B cell (primary cell): Measurements from ENCODE around the gene CHD6. TPM values are rescaled to one million over a fixed set of nuclear protein-coding genes. Genes with fewer than 3 reads are reported as not detected.

Experiments
- ATAC-seq: fragments of 200-7000 bp; cut with Tn5 transposase; one replicate; pipeline ENCODE4 v1.10.0; 2021; ENCODE audit warnings: low read depth, mild to moderate bottlenecking, moderate number of reproducible peaks, moderate library complexity
- CTCF ChIA-PET: fragments of 350-600 bp; sonication (Branson Sonifier 250); formaldehyde crosslinking; loops from one replicate; lab custom pipeline; 2021; ENCODE audit warnings: antibody characterized with exemption, inconsistent platforms; lab: Charles Lee
- POLR2A ChIA-PET: fragments of 350-600 bp; sonication (Branson Sonifier 250); formaldehyde crosslinking; loops from one replicate; lab custom pipeline; 2021; ENCODE audit warnings: antibody characterized with exemption; lab: Charles Lee
- DNase-seq: peaks from one replicate; pipeline ENCODE4 v3.0.0; 2013
- H2AFZ ChIP-seq: 2 replicates; pipeline ENCODE4 v1.6.1; 2012; ENCODE audit warnings: mild to moderate bottlenecking, low read depth, low read length; ENCODE audit not compliant: insufficient read depth, poor library complexity, severe bottlenecking
- H3K27ac ChIP-seq, 2 donors: 1 replicate in 1 of 2; 2 replicates in 1 of 2; pipeline ENCODE4 v1.5.1; 2012 to 2013; ENCODE audit warnings: low read length in 2 of 2, mild to moderate bottlenecking in 2 of 2, moderate library complexity in 1 of 2
- H3K27me3 ChIP-seq, 4 experiments: fragments of 200-600 bp in 1 of 4; sonication (generic) in 1 of 4; replicated peaks in 1 of 4; 1 replicate in 2 of 4; 2 replicates in 2 of 4; pipeline versions ENCODE4 v1.6.1 to v1.7.0; 2013 to 2016; ENCODE audit warnings: low read length in 3 of 4, mild to moderate bottlenecking in 2 of 4, mixed read lengths in 1 of 4, moderate library complexity in 1 of 4; ENCODE audit not compliant: insufficient read depth in 4 of 4, control insufficient read depth in 3 of 4; ENCODE audit errors: control extremely low read depth in 1 of 4
- H3K36me3 ChIP-seq, 2 experiments: replicated peaks in 1 of 2; 1 replicate in 1 of 2; 2 replicates in 1 of 2; pipeline versions ENCODE4 v1.6.1 to v1.7.1; 2013; ENCODE audit warnings: low read length in 1 of 2; ENCODE audit not compliant: insufficient read depth in 2 of 2, control insufficient read depth in 1 of 2; ENCODE audit errors: control extremely low read depth in 1 of 2, extremely low read depth in 1 of 2
- H3K4me1 ChIP-seq, 2 donors: fragments of 200-600 bp in 1 of 2; sonication (generic) in 1 of 2; 1 replicate in 1 of 2; 2 replicates in 1 of 2; pipeline versions ENCODE4 v1.5.1 to v1.6.1; 2013 to 2017; ENCODE audit warnings: low read length in 2 of 2; ENCODE audit not compliant: control insufficient read depth in 2 of 2, insufficient read depth in 2 of 2
- H3K4me2 ChIP-seq: replicated peaks from 2 replicates; pipeline ENCODE3; 2012; ENCODE audit warnings: mild to moderate bottlenecking, low read depth, low read length; ENCODE audit not compliant: poor library complexity, severe bottlenecking
- H3K4me3 ChIP-seq, 5 experiments: fragments of 200-600 bp in 1 of 5; sonication (generic) in 1 of 5; 1 replicate in 3 of 5; 2 replicates in 2 of 5; pipeline versions ENCODE4 v1.5.1 to v1.7.0; 2011 to 2016; ENCODE audit warnings: low read length in 4 of 5, mild to moderate bottlenecking in 4 of 5, low read depth in 2 of 5, control low read depth in 1 of 5, moderate library complexity in 1 of 5; ENCODE audit not compliant: insufficient read depth in 1 of 5; ENCODE audit errors: control extremely low read depth in 1 of 5, extremely low read depth in 1 of 5
- H3K79me2 ChIP-seq: fragments of 200-600 bp; sonication (generic); one replicate; pipeline ENCODE4 v1.6.0; 2016; ENCODE audit warnings: low read length; ENCODE audit not compliant: control insufficient read depth, insufficient read depth
- H3K9ac ChIP-seq: fragments of 200-600 bp; sonication (generic); 2 replicates; pipeline ENCODE4 v1.6.1; 2017; ENCODE audit warnings: mild to moderate bottlenecking, low read length, moderate library complexity
- H3K9me3 ChIP-seq, 3 donors: one replicate each; pipeline versions ENCODE4 v1.6.1 to v1.7.1; 2013; ENCODE audit warnings: low read length in 2 of 3; ENCODE audit not compliant: control insufficient read depth in 2 of 3, insufficient read depth in 1 of 3; ENCODE audit errors: control extremely low read depth in 1 of 3
- H4K20me1 ChIP-seq: 2 replicates; pipeline ENCODE4 v1.6.0; 2012; ENCODE audit warnings: mild to moderate bottlenecking, low read length; ENCODE audit not compliant: insufficient read depth, control insufficient read depth, poor library complexity, severe bottlenecking
- H3K27ac Mint-ChIP-seq: one replicate; pipeline ENCODE4 v1.8.0; 2021; ENCODE audit warnings: mixed read lengths
- H3K27me3 Mint-ChIP-seq: one replicate; pipeline ENCODE4 v1.8.0; 2021; ENCODE audit warnings: mixed read lengths
- H3K4me1 Mint-ChIP-seq: one replicate; pipeline ENCODE4 v1.8.0; 2021; ENCODE audit warnings: mixed read lengths
- H3K4me3 Mint-ChIP-seq: one replicate; pipeline ENCODE4 v1.8.0; 2021; ENCODE audit warnings: mixed read lengths
- H3K9me3 Mint-ChIP-seq: one replicate; pipeline ENCODE4 v1.8.0; 2022; ENCODE audit warnings: mixed read lengths; ENCODE audit not compliant: insufficient read depth
- EZH2 ChIP-seq: IDR thresholded peaks from 2 replicates; pipeline ENCODE4 v1.6.1; 2012; ENCODE audit warnings: borderline replicate concordance, low read depth, mild to moderate bottlenecking, moderate library complexity, low read length; ENCODE audit not compliant: insufficient read depth, poor library complexity, severe bottlenecking
- WGBS: methylation state at CpG from one replicate; pipeline ENCODE4 v1.1.5; 2013; ENCODE audit warnings: missing lambda C conversion rate; ENCODE audit not compliant: insufficient coverage; 5-methylcytosine and 5-hydroxymethylcytosine counted together
- intact Hi-C: fragments of 100-400 bp; cut with micrococcal nuclease; formaldehyde crosslinking; loops from one replicate; pipeline ENCODE4 v1.10.0; 2022
- polyA plus RNA-seq: library from polyadenylated mRNA; depleted of rRNA; stranded (reverse); fragments of >200 nt; gene quantifications from 2 replicates; pipeline ENCODE4 v1.2.3, GENCODE V29; 2012
- total RNA-seq, 2 donors: library from RNA; stranded (reverse); fragments of 120-200 nt in 1 of 2; gene quantifications; 1 replicate in 1 of 2; 2 replicates in 1 of 2; pipeline versions ENCODE4 v1.2.3 to v1.2.4, GENCODE V29; 2013 to 2022
- TF ChIP-seq, protein P1 (sequence below): fragments of 200-600 bp; IDR thresholded peaks from one replicate; pipeline ENCODE4 v1.8.0; 2022; ENCODE audit warnings: antibody characterized with exemption, mild to moderate bottlenecking

The CHD6 gene
- total and polyA plus RNA-seq, 2 donors (not counting 1 experiment from before 2014, with no cell fraction given): 10.3 to 117 TPM

DNA sequence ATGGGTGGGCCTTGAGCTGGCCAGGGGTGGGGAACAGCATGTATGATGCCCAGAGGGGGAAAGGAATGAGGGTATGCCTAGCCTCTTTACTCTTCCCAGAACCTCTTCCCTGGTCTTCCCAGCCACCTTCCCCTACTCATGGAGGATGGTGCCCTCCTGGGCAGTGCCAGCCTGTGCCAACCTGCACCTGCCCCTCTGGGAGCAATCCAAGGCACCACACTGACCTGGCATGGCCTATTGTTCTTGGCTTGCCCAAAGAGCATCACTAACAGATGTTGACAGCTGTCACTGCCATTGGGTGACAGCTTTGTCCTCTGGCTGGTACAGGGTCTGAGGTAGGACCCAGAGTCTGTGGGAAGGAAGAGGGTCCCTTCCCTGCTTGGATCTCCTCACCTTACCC, 264.6 kb downstream of the CHD6 start:
- no peak overlapping the region for H3K4me3 ChIP-seq
- ATAC-seq: no peak

DNA sequence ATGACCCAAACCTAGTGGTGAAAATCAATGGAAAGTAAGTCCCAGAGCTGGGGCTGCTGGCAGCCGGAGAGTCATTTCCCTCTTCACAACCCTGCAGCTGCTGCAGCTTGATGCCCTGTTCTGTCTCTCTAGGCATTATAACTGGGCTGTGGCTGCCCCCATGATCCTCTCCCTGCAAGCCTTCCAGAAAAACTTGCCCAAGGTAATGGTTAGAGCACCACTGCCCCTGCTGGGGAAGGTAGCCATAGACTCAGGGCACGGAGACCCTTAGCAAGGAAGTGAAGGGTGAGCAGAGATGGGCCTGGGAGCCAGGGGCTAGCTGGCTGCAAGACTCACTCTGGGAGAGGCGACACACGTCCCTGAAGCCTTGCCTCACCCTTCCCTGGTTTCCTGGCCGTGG, 265.5 kb downstream of the CHD6 start:
- H4K20me1 ChIP-seq: no peaks in the 10 kb centered on the region
- POLR2A ChIA-PET: no interaction called here
- intact Hi-C loops: no loop called here
- no peaks in the 10 kb centered on the region for H3K79me2 ChIP-seq
- Mint-ChIP-seq H3K4me1 (no peaks in the 10 kb centered on the region), H3K4me3 (no peak overlapping the region), H3K27me3 (peaks cover 8% of the 10 kb centered on the region), H3K27ac (no peak overlapping the region), H3K9me3 (no peaks in the 10 kb centered on the region)
- WGBS: 85% methylated on average over 5 of the region's 5 CpGs
- no peak overlapping the region for H2AFZ ChIP-seq
- ATAC-seq: no peak
- no peak overlapping the region for H3K27ac ChIP-seq
- TF ChIP-seq EZH2: no peak
- TF ChIP-seq, protein P1, sequence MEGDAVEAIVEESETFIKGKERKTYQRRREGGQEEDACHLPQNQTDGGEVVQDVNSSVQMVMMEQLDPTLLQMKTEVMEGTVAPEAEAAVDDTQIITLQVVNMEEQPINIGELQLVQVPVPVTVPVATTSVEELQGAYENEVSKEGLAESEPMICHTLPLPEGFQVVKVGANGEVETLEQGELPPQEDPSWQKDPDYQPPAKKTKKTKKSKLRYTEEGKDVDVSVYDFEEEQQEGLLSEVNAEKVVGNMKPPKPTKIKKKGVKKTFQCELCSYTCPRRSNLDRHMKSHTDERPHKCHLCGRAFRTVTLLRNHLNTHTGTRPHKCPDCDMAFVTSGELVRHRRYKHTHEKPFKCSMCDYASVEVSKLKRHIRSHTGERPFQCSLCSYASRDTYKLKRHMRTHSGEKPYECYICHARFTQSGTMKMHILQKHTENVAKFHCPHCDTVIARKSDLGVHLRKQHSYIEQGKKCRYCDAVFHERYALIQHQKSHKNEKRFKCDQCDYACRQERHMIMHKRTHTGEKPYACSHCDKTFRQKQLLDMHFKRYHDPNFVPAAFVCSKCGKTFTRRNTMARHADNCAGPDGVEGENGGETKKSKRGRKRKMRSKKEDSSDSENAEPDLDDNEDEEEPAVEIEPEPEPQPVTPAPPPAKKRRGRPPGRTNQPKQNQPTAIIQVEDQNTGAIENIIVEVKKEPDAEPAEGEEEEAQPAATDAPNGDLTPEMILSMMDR: no peak
- no peaks in the 10 kb centered on the region for H3K36me3 ChIP-seq
- CTCF ChIA-PET: interaction anchor here (0.7 kb wide), 1 partner anchor 390 kb away, joined by 3 read pairs; no protein-coding TSS in a partner anchor
- H3K4me3 ChIP-seq: no peak overlapping the region
- H3K9me3 ChIP-seq: no peaks in the 10 kb centered on the region
- H3K4me1 ChIP-seq: no peaks in the 10 kb centered on the region
- no peak for DNase-seq
- H3K27me3 ChIP-seq: no peaks in the 10 kb centered on the region
- H3K9ac ChIP-seq: no peak overlapping the region
- no peak overlapping the region for H3K4me2 ChIP-seq

More for the DNA sequence above, 264.6 kb downstream of the CHD6 start:
- H3K4me1 Mint-ChIP-seq: no peaks in the 10 kb centered on the region
- intact Hi-C loops: no loop called here
- TF ChIP-seq EZH2: no peak
- TF ChIP-seq, protein P1: no peak
- Histone ChIP-seq H3K36me3 (no peaks in the 10 kb centered on the region), H3K79me2 (no peaks in the 10 kb centered on the region), H3K9me3 (no peaks in the 10 kb centered on the region), H3K27me3 (no peaks in the 10 kb centered on the region), H3K4me1 (no peaks in the 10 kb centered on the region), H3K4me2 (no peak overlapping the region), H3K9ac (no peak overlapping the region), H3K27ac (no peak overlapping the region), H2AFZ (no peak overlapping the region), H4K20me1 (no peaks in the 10 kb centered on the region)
- ChIA-PET POLR2A (no interaction called here), CTCF (interaction anchor here (0.7 to 1.2 kb wide), 2 partner anchors 220 to 391 kb away, joined by 3 read pairs; no protein-coding TSS in a partner anchor)
- H3K27ac Mint-ChIP-seq: no peak overlapping the region
- DNase-seq: no peak
- H3K4me3 Mint-ChIP-seq: no peak overlapping the region
- H3K9me3 Mint-ChIP-seq: no peaks in the 10 kb centered on the region
- peaks cover 5% of the 10 kb centered on the region for H3K27me3 Mint-ChIP-seq
